ENCODE data around the gene TMEM158. TPM values are rescaled to one million over a fixed set of nuclear protein-coding genes. Genes with fewer than 3 reads are reported as not detected.

The TMEM158 gene
- 9.1 to 21.3 TPM (median 15.9 TPM) in 5 replicates for total RNA-seq (2022; extraction: Qiagen RNA extraction; ENCODE audit: low read depth)

GRCh38 chr3:45226206-45226915 is at the start of gene TMEM158:
TMEM158 (minus strand) TSS chr3:45226287; CDS start chr3:45226027, 260 bp downstream.

Other genes starting within 250 kb of the TMEM158 start
- gene CLEC3B, start 200.0 kb downstream of the TMEM158 start, total RNA-seq (2022; extraction: Qiagen RNA extraction; ENCODE audit: low read depth) = 0.22 TPM in 1 of 5 replicates, not detected in the others
- gene CDCP1, start 79.9 kb downstream of the TMEM158 start, total RNA-seq (2022; extraction: Qiagen RNA extraction; ENCODE audit: low read depth) = 8.7 to 12.2 TPM (median 9.5 TPM) in 5 replicates
- gene LARS2, start 162.3 kb upstream of the TMEM158 start, total RNA-seq (2022; extraction: Qiagen RNA extraction; ENCODE audit: low read depth) = 9.0 to 11.0 TPM (median 9.9 TPM) in 5 replicates